Fibroblast of mammary gland (primary cell): Measurements from ENCODE around the gene TELO2.

ENCODE experiments used
- DNase-seq: peaks from one replicate; pipeline ENCODE4 v3.0.0-alpha.2; 2010; ENCODE audit warnings: low read depth
- H3K4me3 ChIP-seq: 2 replicates; pipeline ENCODE4 v1.5.1; 2011; ENCODE audit warnings: low read depth, mild to moderate bottlenecking, low read length, moderate library complexity; ENCODE audit not compliant: control insufficient read depth
- TF ChIP-seq, protein P1 (sequence below): conservative IDR thresholded peaks from 2 replicates; pipeline ENCODE4 v1.5.1; 2011; ENCODE audit warnings: low read depth, low read length, inconsistent platforms; ENCODE audit not compliant: control insufficient read depth, insufficient read depth

TELO2 gene

DNA sequence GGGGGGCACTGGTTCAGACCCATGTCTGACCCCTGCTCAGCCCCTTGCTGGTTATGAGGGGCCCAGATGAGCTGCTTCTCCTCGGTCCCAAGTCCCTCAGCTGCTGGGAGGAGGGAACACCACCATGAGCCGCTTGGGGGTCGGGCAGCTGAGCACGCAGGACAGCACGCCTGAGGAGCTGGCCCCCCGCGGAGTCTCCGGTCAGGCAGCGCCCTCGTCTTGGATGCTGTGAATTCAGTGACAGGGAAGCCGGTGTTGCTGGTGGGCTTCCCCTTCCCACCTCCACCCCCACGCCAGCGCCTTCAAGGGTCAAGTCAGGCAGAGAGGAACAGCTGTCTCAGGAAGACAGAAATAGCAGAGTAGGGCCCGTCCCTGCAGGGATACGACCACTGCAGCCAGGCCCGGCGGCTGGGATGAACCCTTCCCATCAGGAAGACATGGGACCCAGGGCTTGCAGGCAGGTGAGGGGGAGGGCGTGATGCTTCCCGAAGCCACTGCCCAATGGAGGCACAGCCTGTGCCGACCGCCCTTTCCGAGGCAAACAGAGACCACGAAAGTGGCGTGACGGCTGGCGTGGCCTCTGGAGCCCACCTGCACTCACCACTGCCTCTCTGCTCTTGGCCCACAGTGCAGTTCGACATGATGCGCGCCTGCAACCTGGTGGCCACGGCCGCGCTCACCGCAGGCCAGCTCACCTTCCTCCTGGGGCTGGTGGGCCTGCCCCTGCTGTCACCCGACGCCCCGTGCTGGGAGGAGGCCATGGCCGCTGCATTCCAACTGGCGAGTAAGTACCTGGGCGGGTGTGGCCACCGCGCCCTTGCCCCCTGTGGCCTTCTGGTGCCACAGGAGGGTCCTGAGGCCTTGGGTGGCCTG is 48.4 kb downstream of the TELO2 start:
- H3K4me3 ChIP-seq: no peak overlapping the region
- TF ChIP-seq, protein P1, sequence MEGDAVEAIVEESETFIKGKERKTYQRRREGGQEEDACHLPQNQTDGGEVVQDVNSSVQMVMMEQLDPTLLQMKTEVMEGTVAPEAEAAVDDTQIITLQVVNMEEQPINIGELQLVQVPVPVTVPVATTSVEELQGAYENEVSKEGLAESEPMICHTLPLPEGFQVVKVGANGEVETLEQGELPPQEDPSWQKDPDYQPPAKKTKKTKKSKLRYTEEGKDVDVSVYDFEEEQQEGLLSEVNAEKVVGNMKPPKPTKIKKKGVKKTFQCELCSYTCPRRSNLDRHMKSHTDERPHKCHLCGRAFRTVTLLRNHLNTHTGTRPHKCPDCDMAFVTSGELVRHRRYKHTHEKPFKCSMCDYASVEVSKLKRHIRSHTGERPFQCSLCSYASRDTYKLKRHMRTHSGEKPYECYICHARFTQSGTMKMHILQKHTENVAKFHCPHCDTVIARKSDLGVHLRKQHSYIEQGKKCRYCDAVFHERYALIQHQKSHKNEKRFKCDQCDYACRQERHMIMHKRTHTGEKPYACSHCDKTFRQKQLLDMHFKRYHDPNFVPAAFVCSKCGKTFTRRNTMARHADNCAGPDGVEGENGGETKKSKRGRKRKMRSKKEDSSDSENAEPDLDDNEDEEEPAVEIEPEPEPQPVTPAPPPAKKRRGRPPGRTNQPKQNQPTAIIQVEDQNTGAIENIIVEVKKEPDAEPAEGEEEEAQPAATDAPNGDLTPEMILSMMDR: no peak
- DNase-seq: no peak

- DNase-seq: no peak
- no peak overlapping the region for H3K4me3 ChIP-seq
- TF ChIP-seq, protein P1: no peak
These were observed 49.0 kb downstream of the TELO2 start for GRCh38 chr16:1542166-1542500.

DNA sequence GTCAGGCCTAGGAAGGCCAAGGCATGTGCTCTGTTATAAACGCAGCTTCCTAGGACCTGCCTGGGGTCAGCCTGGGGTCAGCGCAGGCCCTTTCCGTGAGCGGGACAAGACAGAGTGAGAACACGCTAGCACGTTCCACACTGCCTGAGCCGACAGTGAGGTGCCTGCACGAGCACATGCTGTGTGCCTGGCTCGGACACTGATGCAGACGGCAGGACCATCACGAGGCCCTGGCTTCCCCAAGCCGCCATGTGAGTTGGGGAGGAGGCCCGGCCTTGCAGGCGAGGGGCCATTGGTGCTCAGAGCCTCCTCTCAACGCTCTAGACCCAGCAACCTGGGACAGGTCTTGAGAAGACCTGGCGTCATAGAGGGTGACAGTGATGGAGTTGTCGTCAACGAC is 49.4 kb downstream of the TELO2 start:
- DNase-seq: no peak
- H3K4me3 ChIP-seq: no peak overlapping the region
- TF ChIP-seq, protein P1: no peak

DNA sequence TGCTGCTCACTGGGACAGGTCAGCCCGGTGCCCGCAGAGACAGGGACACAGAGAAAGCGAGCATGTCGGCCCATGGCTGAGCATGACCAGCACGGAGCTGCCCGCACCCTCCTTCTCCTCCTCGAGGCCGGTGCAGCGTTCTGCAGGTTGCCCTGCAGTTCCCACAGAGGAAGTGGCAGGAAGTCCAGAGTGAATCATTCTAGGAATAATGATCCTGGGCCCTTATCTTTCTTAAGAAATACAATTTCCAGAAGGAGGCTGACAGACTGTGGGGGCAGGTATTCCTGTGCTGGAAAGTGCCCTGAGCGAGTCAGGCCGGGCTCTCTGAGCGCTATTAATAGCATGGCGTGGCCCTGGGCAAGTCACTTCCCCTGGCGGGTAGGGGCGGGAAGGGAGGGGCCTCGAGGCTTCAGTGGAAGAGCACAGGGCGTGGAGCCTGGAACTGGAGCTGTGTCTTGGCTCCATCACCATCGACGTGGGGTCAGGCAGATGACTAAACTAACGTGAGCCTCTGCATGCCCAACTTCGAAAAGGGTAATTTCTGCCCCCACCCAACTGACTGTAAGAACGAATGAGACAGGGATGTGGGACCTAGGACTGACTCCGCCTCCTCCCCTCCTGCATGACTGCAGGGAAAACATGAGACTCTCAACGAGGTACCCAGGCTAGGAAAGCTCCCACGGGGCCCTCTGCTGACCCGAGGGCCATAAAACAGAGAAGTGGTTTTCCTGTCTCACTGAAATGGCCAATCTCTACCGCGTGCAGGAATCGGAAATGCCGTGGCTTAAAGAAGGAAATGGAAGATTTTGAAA is 50.1 kb downstream of the TELO2 start:
- DNase-seq: peak; percentile 87
- no peak overlapping the region for H3K4me3 ChIP-seq
- TF ChIP-seq, protein P1: no peak

- DNase-seq: no peak
- TF ChIP-seq, protein P1: no peak
- H3K4me3 ChIP-seq: no peak overlapping the region
These were observed 52.2 kb downstream of the TELO2 start for GRCh38 chr16:1545044-1546040.

DNA sequence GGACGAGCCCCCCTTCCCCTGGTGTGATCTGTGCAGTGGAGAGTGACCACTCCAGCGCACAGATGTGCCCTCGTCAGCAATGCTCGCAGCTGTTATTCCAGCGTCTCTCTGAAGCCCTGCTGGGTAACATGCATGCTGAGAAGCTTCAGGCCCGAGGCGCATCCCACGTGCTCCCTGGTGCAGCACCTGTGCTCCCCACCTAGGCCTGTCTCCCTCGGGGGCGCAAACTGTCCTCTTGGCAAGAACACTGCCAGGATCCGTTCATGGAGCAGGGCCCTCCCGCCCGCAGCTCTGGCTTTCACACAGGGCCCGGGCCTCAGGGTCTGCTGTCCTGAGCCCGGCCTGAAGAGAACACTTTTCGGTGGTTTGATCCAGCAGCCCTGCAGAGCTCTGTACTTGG is 53.3 kb downstream of the TELO2 start:
- TF ChIP-seq, protein P1: no peak
- H3K4me3 ChIP-seq: no peak overlapping the region
- DNase-seq: no peak
